SU-DHL-6 (cell line): ENCODE data around the gene SESN2.

Experiments used
- H2AFZ ChIP-seq: fragments of 200-600 bp; sonication (generic); 2 replicates; pipeline ENCODE4 v1.6.1; 2014; ENCODE audit warnings: low read depth, mild to moderate bottlenecking, moderate library complexity, mixed read lengths, antibody characterized with exemption, low read length; ENCODE audit not compliant: severe bottlenecking
- H3F3A ChIP-seq: fragments of 200-600 bp; shearing (Covaris generic); 2 replicates; pipeline ENCODE4 v1.6.0; 2016; ENCODE audit warnings: antibody characterized with exemption, mild to moderate bottlenecking; ENCODE audit not compliant: insufficient read depth
- H3K27ac ChIP-seq: fragments of 200-600 bp; sonication (generic); 2 replicates; pipeline ENCODE4 v1.5.1; 2016; ENCODE audit warnings: low read depth, mild to moderate bottlenecking, low read length, moderate library complexity, mixed read lengths
- H3K27me3 ChIP-seq: fragments of 200-600 bp; sonication (generic), shearing (Covaris generic); 2 replicates; pipeline ENCODE4 v1.6.0; 2014; ENCODE audit warnings: mild to moderate bottlenecking, low read length
- H3K36me3 ChIP-seq: fragments of 200-600 bp; sonication (generic); 2 replicates; pipeline ENCODE4 v1.6.1; 2014; ENCODE audit warnings: mild to moderate bottlenecking, low read length, mixed read lengths
- H3K4me2 ChIP-seq: fragments of 300-600, 200-600 bp; shearing (Covaris generic), sonication (generic); 2 replicates; pipeline ENCODE4 v1.6.0; 2014; ENCODE audit warnings: low read length, low read depth, mild to moderate bottlenecking; ENCODE audit not compliant: poor library complexity, severe bottlenecking
- H3K4me3 ChIP-seq: fragments of 200-600 bp; sonication (generic); 2 replicates; pipeline ENCODE4 v1.5.1; 2014; ENCODE audit warnings: antibody characterized with exemption, low read length, mild to moderate bottlenecking, mixed read lengths; ENCODE audit not compliant: insufficient read depth, poor library complexity, severe bottlenecking
- H3K79me2 ChIP-seq: fragments of 200-600 bp; sonication (generic); 2 replicates; pipeline ENCODE4 v1.6.1; 2014; ENCODE audit warnings: mild to moderate bottlenecking, low read length, moderate library complexity; ENCODE audit not compliant: insufficient read depth
- H3K9ac ChIP-seq: fragments of 200-600 bp; sonication (generic); 2 replicates; pipeline ENCODE4 v1.7.0; 2014; ENCODE audit warnings: mild to moderate bottlenecking, low read length
- H3K9me2 ChIP-seq: fragments of 200-600 bp; sonication (generic); replicated peaks from 2 replicates; pipeline ENCODE4 v1.6.1; 2014; ENCODE audit warnings: low read length; ENCODE audit not compliant: insufficient read depth
- H3K9me3 ChIP-seq: fragments of 200-600 bp; sonication (generic); 2 replicates; pipeline ENCODE4 v1.6.1; 2014; ENCODE audit warnings: low read length, mixed read lengths; ENCODE audit not compliant: insufficient read depth
- H4K20me1 ChIP-seq: fragments of 200-600 bp; sonication (generic); 2 replicates; pipeline ENCODE4 v1.6.1; 2014; ENCODE audit warnings: low read depth, mild to moderate bottlenecking, antibody characterized with exemption, low read length, moderate library complexity, mixed read lengths
- EZH2phosphoT487 ChIP-seq: fragments of 200-600 bp; sonication (generic), shearing (Covaris generic); conservative IDR thresholded peaks from 2 replicates; pipeline ENCODE4 v1.6.1; 2018; ENCODE audit warnings: mild to moderate bottlenecking, antibody characterized with exemption, low read length, moderate library complexity, mixed read lengths
- TF ChIP-seq, protein P1 (sequence below): fragments of 200-600 bp; sonication (generic); IDR thresholded peaks from one replicate; pipeline ENCODE4 v1.5.1; 2017; ENCODE audit warnings: antibody characterized with exemption, mild to moderate bottlenecking, low read length, moderate library complexity; ENCODE audit not compliant: insufficient read depth, poor library complexity, severe bottlenecking

The SESN2 gene

DNA sequence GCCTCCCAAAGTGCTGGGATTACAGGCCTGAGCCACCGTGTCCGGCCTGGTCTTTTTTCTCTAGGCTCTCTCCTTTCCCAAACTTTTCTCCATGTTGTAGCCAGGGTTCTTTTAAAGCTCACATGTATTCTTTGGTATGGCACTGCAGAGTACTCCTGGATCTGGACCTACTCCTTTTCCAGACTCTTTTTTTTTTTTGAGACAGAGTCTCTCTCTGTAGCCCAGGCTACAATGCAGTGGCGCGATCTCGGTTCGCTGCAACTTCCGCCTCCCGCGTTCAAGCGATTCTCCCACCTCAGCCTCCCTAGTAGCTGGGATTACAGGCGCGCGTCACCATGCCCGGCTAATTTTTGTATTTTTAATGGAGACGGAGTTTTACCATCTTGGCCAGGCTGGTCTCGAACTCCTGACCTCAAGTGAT lies 68.9 kb downstream of the SESN2 start:
- peak overlapping the region; percentile 23; the same call in 1 of the 2 replicates for H3K27ac ChIP-seq
- no peaks in the 10 kb centered on the region for H3K9me2 ChIP-seq
- TF ChIP-seq, protein P1, sequence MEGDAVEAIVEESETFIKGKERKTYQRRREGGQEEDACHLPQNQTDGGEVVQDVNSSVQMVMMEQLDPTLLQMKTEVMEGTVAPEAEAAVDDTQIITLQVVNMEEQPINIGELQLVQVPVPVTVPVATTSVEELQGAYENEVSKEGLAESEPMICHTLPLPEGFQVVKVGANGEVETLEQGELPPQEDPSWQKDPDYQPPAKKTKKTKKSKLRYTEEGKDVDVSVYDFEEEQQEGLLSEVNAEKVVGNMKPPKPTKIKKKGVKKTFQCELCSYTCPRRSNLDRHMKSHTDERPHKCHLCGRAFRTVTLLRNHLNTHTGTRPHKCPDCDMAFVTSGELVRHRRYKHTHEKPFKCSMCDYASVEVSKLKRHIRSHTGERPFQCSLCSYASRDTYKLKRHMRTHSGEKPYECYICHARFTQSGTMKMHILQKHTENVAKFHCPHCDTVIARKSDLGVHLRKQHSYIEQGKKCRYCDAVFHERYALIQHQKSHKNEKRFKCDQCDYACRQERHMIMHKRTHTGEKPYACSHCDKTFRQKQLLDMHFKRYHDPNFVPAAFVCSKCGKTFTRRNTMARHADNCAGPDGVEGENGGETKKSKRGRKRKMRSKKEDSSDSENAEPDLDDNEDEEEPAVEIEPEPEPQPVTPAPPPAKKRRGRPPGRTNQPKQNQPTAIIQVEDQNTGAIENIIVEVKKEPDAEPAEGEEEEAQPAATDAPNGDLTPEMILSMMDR: no peak
- no peak for TF ChIP-seq EZH2phosphoT487
- H2AFZ ChIP-seq: peak overlapping the region; percentile 73
- no peaks in the 10 kb centered on the region for H4K20me1 ChIP-seq
- H3F3A ChIP-seq: peaks cover 21% of the 10 kb centered on the region
- H3K79me2 ChIP-seq: peaks cover 9% of the 10 kb centered on the region; the same call in 1 of the 2 replicates
- no peaks in the 10 kb centered on the region for H3K27me3 ChIP-seq
- H3K4me3 ChIP-seq: peak overlapping the region; percentile 72
- no peaks in the 10 kb centered on the region for H3K9me3 ChIP-seq
- peak overlapping the region; percentile 69 for H3K9ac ChIP-seq
- H3K36me3 ChIP-seq: 0 out of 2 replicates have a peak, but pooled peaks cover 3% of the 10 kb centered on the region
- H3K4me2 ChIP-seq: peak overlapping the region; percentile 58

DNA sequence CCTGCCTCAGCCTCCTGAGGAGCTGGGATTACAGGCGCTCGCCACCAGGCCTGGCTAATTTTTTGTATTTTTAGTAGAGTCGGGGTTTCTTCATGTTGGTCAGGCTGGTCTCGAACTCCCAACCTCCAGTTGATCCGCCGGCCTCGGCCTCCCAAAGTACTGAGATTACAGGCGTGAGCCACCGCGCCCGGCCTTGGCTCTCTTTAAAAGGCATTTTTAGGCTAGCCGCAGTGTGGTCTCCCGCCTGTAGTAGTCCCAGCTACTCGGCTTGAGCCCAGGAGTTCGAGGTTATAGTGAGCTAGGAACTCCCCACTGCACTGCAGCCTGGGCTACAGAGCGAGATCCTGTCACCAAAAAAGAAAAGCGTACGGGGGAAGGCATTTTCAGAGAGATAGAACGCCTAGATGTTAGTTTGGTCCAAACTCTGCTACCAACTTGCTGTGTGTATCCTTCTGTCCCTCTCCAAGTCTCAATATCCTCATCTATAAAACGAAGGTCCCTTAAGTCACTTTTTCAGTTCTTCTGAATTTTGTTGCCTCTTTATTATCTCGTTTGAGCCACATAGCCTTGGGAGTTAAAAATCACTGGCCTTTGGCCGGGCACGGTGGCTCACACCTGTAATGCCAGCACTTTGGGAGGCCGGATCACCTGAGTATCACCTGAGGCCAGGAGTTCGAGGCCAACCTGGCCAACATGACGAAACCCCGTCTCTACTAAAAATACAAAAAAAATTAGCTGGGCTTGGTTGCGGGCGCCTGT lies 70.3 kb downstream of the SESN2 start:
- Histone ChIP-seq H3K79me2 (peaks cover 9% of the 10 kb centered on the region; the same call in 1 of the 2 replicates), H4K20me1 (no peaks in the 10 kb centered on the region), H3K4me3 (peak overlapping the region; percentile 72), H3K27me3 (no peaks in the 10 kb centered on the region), H3K9me2 (no peaks in the 10 kb centered on the region), H3K4me2 (peak overlapping the region; percentile 58), H3K36me3 (peaks cover 10% of the 10 kb centered on the region; the same call in 1 of the 2 replicates), H2AFZ (no peak overlapping the region), H3K9ac (peak overlapping the region; percentile 69), H3K27ac (peak overlapping the region; percentile 80), H3K9me3 (no peaks in the 10 kb centered on the region), H3F3A (peaks cover 21% of the 10 kb centered on the region)
- no peak for TF ChIP-seq EZH2phosphoT487
- TF ChIP-seq, protein P1: no peak
